B cell (primary cell): Measurements from ENCODE around the gene C10orf105. TPM values are rescaled to one million over a fixed set of nuclear protein-coding genes. Genes with fewer than 3 reads are reported as not detected.

Experiments
- ATAC-seq: fragments of 200-7000 bp; cut with Tn5 transposase; one replicate; pipeline ENCODE4 v1.10.0; 2021; ENCODE audit warnings: low read depth, mild to moderate bottlenecking, moderate number of reproducible peaks, moderate library complexity
- CTCF ChIA-PET: fragments of 350-600 bp; sonication (Branson Sonifier 250); formaldehyde crosslinking; loops from one replicate; lab custom pipeline; 2021; ENCODE audit warnings: antibody characterized with exemption, inconsistent platforms; lab: Charles Lee
- POLR2A ChIA-PET: fragments of 350-600 bp; sonication (Branson Sonifier 250); formaldehyde crosslinking; loops from one replicate; lab custom pipeline; 2021; ENCODE audit warnings: antibody characterized with exemption; lab: Charles Lee
- DNase-seq: peaks from one replicate; pipeline ENCODE4 v3.0.0; 2013
- H2AFZ ChIP-seq: 2 replicates; pipeline ENCODE4 v1.6.1; 2012; ENCODE audit warnings: mild to moderate bottlenecking, low read depth, low read length; ENCODE audit not compliant: insufficient read depth, poor library complexity, severe bottlenecking
- H3K27ac ChIP-seq, 2 donors: 1 replicate in 1 of 2; 2 replicates in 1 of 2; pipeline ENCODE4 v1.5.1; 2012 to 2013; ENCODE audit warnings: low read length in 2 of 2, mild to moderate bottlenecking in 2 of 2, moderate library complexity in 1 of 2
- H3K27me3 ChIP-seq, 4 experiments: fragments of 200-600 bp in 1 of 4; sonication (generic) in 1 of 4; replicated peaks in 1 of 4; 1 replicate in 2 of 4; 2 replicates in 2 of 4; pipeline versions ENCODE4 v1.6.1 to v1.7.0; 2013 to 2016; ENCODE audit warnings: low read length in 3 of 4, mild to moderate bottlenecking in 2 of 4, mixed read lengths in 1 of 4, moderate library complexity in 1 of 4; ENCODE audit not compliant: insufficient read depth in 4 of 4, control insufficient read depth in 3 of 4; ENCODE audit errors: control extremely low read depth in 1 of 4
- H3K36me3 ChIP-seq, 2 experiments: replicated peaks in 1 of 2; 1 replicate in 1 of 2; 2 replicates in 1 of 2; pipeline versions ENCODE4 v1.6.1 to v1.7.1; 2013; ENCODE audit warnings: low read length in 1 of 2; ENCODE audit not compliant: insufficient read depth in 2 of 2, control insufficient read depth in 1 of 2; ENCODE audit errors: control extremely low read depth in 1 of 2, extremely low read depth in 1 of 2
- H3K4me1 ChIP-seq, 2 donors: fragments of 200-600 bp in 1 of 2; sonication (generic) in 1 of 2; 1 replicate in 1 of 2; 2 replicates in 1 of 2; pipeline versions ENCODE4 v1.5.1 to v1.6.1; 2013 to 2017; ENCODE audit warnings: low read length in 2 of 2; ENCODE audit not compliant: control insufficient read depth in 2 of 2, insufficient read depth in 2 of 2
- H3K4me2 ChIP-seq: replicated peaks from 2 replicates; pipeline ENCODE3; 2012; ENCODE audit warnings: mild to moderate bottlenecking, low read depth, low read length; ENCODE audit not compliant: poor library complexity, severe bottlenecking
- H3K4me3 ChIP-seq, 5 experiments: fragments of 200-600 bp in 1 of 5; sonication (generic) in 1 of 5; 1 replicate in 3 of 5; 2 replicates in 2 of 5; pipeline versions ENCODE4 v1.5.1 to v1.7.0; 2011 to 2016; ENCODE audit warnings: low read length in 4 of 5, mild to moderate bottlenecking in 4 of 5, low read depth in 2 of 5, control low read depth in 1 of 5, moderate library complexity in 1 of 5; ENCODE audit not compliant: insufficient read depth in 1 of 5; ENCODE audit errors: control extremely low read depth in 1 of 5, extremely low read depth in 1 of 5
- H3K79me2 ChIP-seq: fragments of 200-600 bp; sonication (generic); one replicate; pipeline ENCODE4 v1.6.0; 2016; ENCODE audit warnings: low read length; ENCODE audit not compliant: control insufficient read depth, insufficient read depth
- H3K9ac ChIP-seq: fragments of 200-600 bp; sonication (generic); 2 replicates; pipeline ENCODE4 v1.6.1; 2017; ENCODE audit warnings: mild to moderate bottlenecking, low read length, moderate library complexity
- H3K9me3 ChIP-seq, 3 donors: one replicate each; pipeline versions ENCODE4 v1.6.1 to v1.7.1; 2013; ENCODE audit warnings: low read length in 2 of 3; ENCODE audit not compliant: control insufficient read depth in 2 of 3, insufficient read depth in 1 of 3; ENCODE audit errors: control extremely low read depth in 1 of 3
- H4K20me1 ChIP-seq: 2 replicates; pipeline ENCODE4 v1.6.0; 2012; ENCODE audit warnings: mild to moderate bottlenecking, low read length; ENCODE audit not compliant: insufficient read depth, control insufficient read depth, poor library complexity, severe bottlenecking
- H3K27ac Mint-ChIP-seq: one replicate; pipeline ENCODE4 v1.8.0; 2021; ENCODE audit warnings: mixed read lengths
- H3K27me3 Mint-ChIP-seq: one replicate; pipeline ENCODE4 v1.8.0; 2021; ENCODE audit warnings: mixed read lengths
- H3K4me1 Mint-ChIP-seq: one replicate; pipeline ENCODE4 v1.8.0; 2021; ENCODE audit warnings: mixed read lengths
- H3K4me3 Mint-ChIP-seq: one replicate; pipeline ENCODE4 v1.8.0; 2021; ENCODE audit warnings: mixed read lengths
- H3K9me3 Mint-ChIP-seq: one replicate; pipeline ENCODE4 v1.8.0; 2022; ENCODE audit warnings: mixed read lengths; ENCODE audit not compliant: insufficient read depth
- CTCF ChIP-seq: fragments of 200-600 bp; IDR thresholded peaks from one replicate; pipeline ENCODE4 v1.8.0; 2022; ENCODE audit warnings: antibody characterized with exemption, mild to moderate bottlenecking
- EZH2 ChIP-seq: IDR thresholded peaks from 2 replicates; pipeline ENCODE4 v1.6.1; 2012; ENCODE audit warnings: borderline replicate concordance, low read depth, mild to moderate bottlenecking, moderate library complexity, low read length; ENCODE audit not compliant: insufficient read depth, poor library complexity, severe bottlenecking
- WGBS: methylation state at CpG from one replicate; pipeline ENCODE4 v1.1.5; 2013; ENCODE audit warnings: missing lambda C conversion rate; ENCODE audit not compliant: insufficient coverage; 5-methylcytosine and 5-hydroxymethylcytosine counted together
- intact Hi-C: fragments of 100-400 bp; cut with micrococcal nuclease; formaldehyde crosslinking; loops from one replicate; pipeline ENCODE4 v1.10.0; 2022
- polyA plus RNA-seq: library from polyadenylated mRNA; depleted of rRNA; stranded (reverse); fragments of >200 nt; gene quantifications from 2 replicates; pipeline ENCODE4 v1.2.3, GENCODE V29; 2012
- total RNA-seq, 2 donors: library from RNA; stranded (reverse); fragments of 120-200 nt in 1 of 2; gene quantifications; 1 replicate in 1 of 2; 2 replicates in 1 of 2; pipeline versions ENCODE4 v1.2.3 to v1.2.4, GENCODE V29; 2013 to 2022

C10orf105 gene
- total and polyA plus RNA-seq, 2 donors (not counting 1 experiment from before 2014, with no cell fraction given): 0.03 TPM; not detected in 1

- Mint-ChIP-seq H3K27ac (no peak overlapping the region), H3K27me3 (no peaks in the 10 kb centered on the region), H3K9me3 (no peaks in the 10 kb centered on the region), H3K4me3 (no peak overlapping the region), H3K4me1 (peaks cover 76% of the 10 kb centered on the region)
- no peak for TF ChIP-seq EZH2
- WGBS: no CpG with 5 or more reads among the region's 1 CpG
- Histone ChIP-seq H3K4me2 (no peak overlapping the region), H2AFZ (no peak overlapping the region), H3K79me2 (no peaks in the 10 kb centered on the region), H4K20me1 (no peaks in the 10 kb centered on the region), H3K27ac (no peak overlapping the region), H3K9ac (no peak overlapping the region), H3K9me3 (peaks cover 0 to 10% (median 0%) of the 10 kb centered on the region in 3 donors), H3K36me3 (no peaks in the 10 kb centered on the region), H3K4me1 (peaks cover 42 to 81% of the 10 kb centered on the region in 2 donors), H3K27me3 (no peaks in the 10 kb centered on the region), H3K4me3 (no peak overlapping the region)
- ChIA-PET CTCF (interaction anchor here (1.4 to 1.7 kb wide), 2 partner anchors 11 to 13 kb away, joined by 4 read pairs; no protein-coding TSS in a partner anchor), POLR2A (interaction anchor here (1.1 kb wide), 1 partner anchor 13 kb away, joined by 3 read pairs; no protein-coding TSS in a partner anchor)
- DNase-seq: no peak
- no peak for ATAC-seq
- intact Hi-C loops: no loop called here
These were observed 24.3 kb upstream of the C10orf105 start for GRCh38 chr10:71743866-71744265.

GRCh38 chr10:71743089-71743838 lies 23.7 kb upstream of the C10orf105 start:
- no peak overlapping the region for H3K4me3 ChIP-seq

More at GRCh38 chr10:71743089-71743838, 23.7 kb upstream of the C10orf105 start:
- Histone ChIP-seq H3K36me3 (no peaks in the 10 kb centered on the region), H3K4me1 (peaks cover 36 to 75% of the 10 kb centered on the region in 2 donors), H3K27ac (no peak overlapping the region), H3K9me3 (peaks cover 0 to 10% (median 0%) of the 10 kb centered on the region in 3 donors), H4K20me1 (no peaks in the 10 kb centered on the region), H3K9ac (no peak overlapping the region), H3K27me3 (no peaks in the 10 kb centered on the region), H3K4me2 (no peak overlapping the region), H2AFZ (no peak overlapping the region), H3K79me2 (no peaks in the 10 kb centered on the region)
- ATAC-seq: no peak
- POLR2A ChIA-PET: interaction anchor here (1.1 kb wide), 1 partner anchor 12 kb away, joined by 3 read pairs; no protein-coding TSS in a partner anchor
- H3K4me3 Mint-ChIP-seq: no peak overlapping the region
- peaks cover 70% of the 10 kb centered on the region for H3K4me1 Mint-ChIP-seq
- TF ChIP-seq EZH2 (no peak), CTCF (no peak)
- 100% methylated on average over 1 of the region's 4 CpGs for WGBS
- no peak for DNase-seq
- intact Hi-C loops: no loop called here
- CTCF ChIA-PET: interaction anchor here (0.9 to 2.0 kb wide), 6 partner anchors 10 to 29 kb away, joined by 3 to 4 read pairs (median 4); no protein-coding TSS in a partner anchor
- H3K27me3 Mint-ChIP-seq: no peaks in the 10 kb centered on the region
- no peaks in the 10 kb centered on the region for H3K9me3 Mint-ChIP-seq
- no peak overlapping the region for H3K27ac Mint-ChIP-seq
